ENCODE data around the gene OCIAD1. TPM values are rescaled to one million over a fixed set of nuclear protein-coding genes. Genes with fewer than 3 reads are reported as not detected.
A peak's percentile ranks its signal among the peaks of the same experiment; 100 is the strongest.

The OCIAD1 gene
- total RNA-seq, 2 donors from 2014 or later, result 148 to 152 TPM

GRCh38 chr4:48851651-48852050 is 20.8 kb downstream of the OCIAD1 start:
- H3K4me1 Mint-ChIP-seq, result no peaks in the 10 kb centered on the region
- no peak overlapping the region for H3K27ac ChIP-seq (ENCODE audit: low read depth, low read length)
- WGBS, 2 experiments (ENCODE audit: insufficient coverage in 1 of 2, insufficient read length in 1 of 2), result 82 to 95% methylated on average over 1 of the region's 1 CpG

GRCh38 chr4:48853604-48854394 is 22.9 kb downstream of the OCIAD1 start:
- H3K27me3 ChIP-seq (ENCODE audit: control insufficient read depth, insufficient read depth, low read length, poor library complexity, severe bottlenecking), result no peaks in the 10 kb centered on the region
- peaks cover 72% of the 10 kb centered on the region for H3K36me3 Mint-ChIP-seq (ENCODE audit: low read depth)

More at GRCh38 chr4:48851651-48852050, 20.8 kb downstream of the OCIAD1 start:
- no peak for DNase-seq
- Mint-ChIP-seq H3K27ac (peak overlapping the region; percentile 33), H3K36me3 (ENCODE audit: low read depth) (peaks cover 72% of the 10 kb centered on the region), H3K9me3 (peaks cover 4% of the 10 kb centered on the region), H3K27me3 (ENCODE audit: insufficient read depth) (no peaks in the 10 kb centered on the region), H3K4me3 (no peak overlapping the region)
- H3K27me3 ChIP-seq (ENCODE audit: control insufficient read depth, insufficient read depth, low read length, poor library complexity, severe bottlenecking), result no peaks in the 10 kb centered on the region
- TF ChIP-seq CTCF (conservative IDR thresholded peaks at IDR 0.05), result no peak
- H3K9me3 ChIP-seq (ENCODE audit: control insufficient read depth, low read length), result peaks cover 9% of the 10 kb centered on the region
- no peak overlapping the region for H3K9ac ChIP-seq (ENCODE audit: extremely low read depth, low read length, poor library complexity, severe bottlenecking)
- no peak overlapping the region for H3K4me3 ChIP-seq (ENCODE audit: low read length)
- peaks cover 90% of the 10 kb centered on the region for H3K36me3 ChIP-seq (ENCODE audit: control insufficient read depth, insufficient read depth, low read length)
- H3K4me1 ChIP-seq (ENCODE audit: control insufficient read depth, insufficient read depth, low read length), result no peaks in the 10 kb centered on the region

GRCh38 chr4:48854395-48854683 is 23.5 kb downstream of the OCIAD1 start:
- WGBS, 2 experiments (ENCODE audit: insufficient coverage in 1 of 2, insufficient read length in 1 of 2), result 60 to 100% methylated on average over 1 of the region's 1 CpG
- no peaks in the 10 kb centered on the region for H3K4me1 Mint-ChIP-seq
- no peak for TF ChIP-seq CTCF (conservative IDR thresholded peaks at IDR 0.05)
- Histone ChIP-seq H3K4me1 (ENCODE audit: control insufficient read depth, insufficient read depth, low read length) (no peaks in the 10 kb centered on the region), H3K9me3 (ENCODE audit: control insufficient read depth, low read length) (no peaks in the 10 kb centered on the region), H3K27me3 (ENCODE audit: control insufficient read depth, insufficient read depth, low read length, poor library complexity, severe bottlenecking) (no peaks in the 10 kb centered on the region), H3K9ac (ENCODE audit: extremely low read depth, low read length, poor library complexity, severe bottlenecking) (no peak overlapping the region), H3K36me3 (ENCODE audit: control insufficient read depth, insufficient read depth, low read length) (peaks cover 88% of the 10 kb centered on the region), H3K27ac (ENCODE audit: low read depth, low read length) (no peak overlapping the region), H3K4me3 (ENCODE audit: low read length) (no peak overlapping the region)
- peaks cover 72% of the 10 kb centered on the region for H3K36me3 Mint-ChIP-seq (ENCODE audit: low read depth)
- no peak for DNase-seq
- no peaks in the 10 kb centered on the region for H3K9me3 Mint-ChIP-seq
- no peak overlapping the region for H3K27ac Mint-ChIP-seq
- no peaks in the 10 kb centered on the region for H3K27me3 Mint-ChIP-seq (ENCODE audit: insufficient read depth)
- no peak overlapping the region for H3K4me3 Mint-ChIP-seq

More at GRCh38 chr4:48853604-48854394, 22.9 kb downstream of the OCIAD1 start:
- Mint-ChIP-seq H3K9me3 (no peaks in the 10 kb centered on the region), H3K27me3 (ENCODE audit: insufficient read depth) (no peaks in the 10 kb centered on the region), H3K4me1 (no peaks in the 10 kb centered on the region), H3K27ac (no peak overlapping the region), H3K4me3 (no peak overlapping the region)
- Histone ChIP-seq H3K4me3 (ENCODE audit: low read length) (no peak overlapping the region), H3K9ac (ENCODE audit: extremely low read depth, low read length, poor library complexity, severe bottlenecking) (no peak overlapping the region), H3K27ac (ENCODE audit: low read depth, low read length) (no peak overlapping the region), H3K36me3 (ENCODE audit: control insufficient read depth, insufficient read depth, low read length) (peaks cover 86% of the 10 kb centered on the region), H3K9me3 (ENCODE audit: control insufficient read depth, low read length) (no peaks in the 10 kb centered on the region), H3K4me1 (ENCODE audit: control insufficient read depth, insufficient read depth, low read length) (no peaks in the 10 kb centered on the region)
- WGBS, 2 experiments (ENCODE audit: insufficient coverage in 1 of 2, insufficient read length in 1 of 2), result 95 to 100% methylated on average over 2 to 4 of the region's 4 CpGs
- no peak for TF ChIP-seq CTCF (conservative IDR thresholded peaks at IDR 0.05)
- no peak for DNase-seq
